Lower leg skin (tissue), 4 donors: Measurements from ENCODE around the gene PPP1CC. TPM values are rescaled to one million over a fixed set of nuclear protein-coding genes. Genes with fewer than 3 reads are reported as not detected.

Experiments
- DNase-seq, 2 donors: peaks; one replicate each; pipeline ENCODE4 v3.0.0-alpha.2; 2019; ENCODE audit warnings: low spot score in 2 of 2
- H3K4me3 ChIP-seq: fragments of 200-600 bp; sonication (generic); 2 replicates; pipeline ENCODE4 v1.5.1; 2017; ENCODE audit warnings: mild to moderate bottlenecking, low read depth; ENCODE audit not compliant: poor library complexity, severe bottlenecking
- CTCF ChIP-seq, 3 donors: fragments of 450-650 bp; IDR thresholded peaks; one replicate each; pipeline ENCODE4 v1.5.1; 2016; ENCODE audit warnings: antibody characterized with exemption in 3 of 3, mild to moderate bottlenecking in 3 of 3, moderate library complexity in 2 of 3
- POLR2A ChIP-seq, 2 donors: fragments of 450-650 bp; IDR thresholded peaks; one replicate each; pipeline ENCODE4 v1.6.1; 2016 to 2017; ENCODE audit warnings: antibody characterized with exemption in 2 of 2, mild to moderate bottlenecking in 1 of 2, moderate library complexity in 1 of 2
- WGBS, 2 donors: methylation state at CpG; one replicate each; pipeline ENCODE4 v1.1.5; 2018; 5-methylcytosine and 5-hydroxymethylcytosine counted together
- intact Hi-C: fragments of 100-400 bp; cut with DNase I; formaldehyde crosslinking; loops from one replicate; pipeline ENCODE4 v1.15.0; 2023; ENCODE audit warnings: low total_unique reads
- total RNA-seq, 4 donors: library from RNA; depleted of rRNA; stranded (reverse); fragments of >200 nt; gene quantifications; one replicate each; pipeline ENCODE4 v1.1.0, GENCODE V29; 2016

Gene PPP1CC
- total RNA-seq, 4 donors from 2014 or later = 90.1 to 97.4 (median 91.3) TPM

DNA sequence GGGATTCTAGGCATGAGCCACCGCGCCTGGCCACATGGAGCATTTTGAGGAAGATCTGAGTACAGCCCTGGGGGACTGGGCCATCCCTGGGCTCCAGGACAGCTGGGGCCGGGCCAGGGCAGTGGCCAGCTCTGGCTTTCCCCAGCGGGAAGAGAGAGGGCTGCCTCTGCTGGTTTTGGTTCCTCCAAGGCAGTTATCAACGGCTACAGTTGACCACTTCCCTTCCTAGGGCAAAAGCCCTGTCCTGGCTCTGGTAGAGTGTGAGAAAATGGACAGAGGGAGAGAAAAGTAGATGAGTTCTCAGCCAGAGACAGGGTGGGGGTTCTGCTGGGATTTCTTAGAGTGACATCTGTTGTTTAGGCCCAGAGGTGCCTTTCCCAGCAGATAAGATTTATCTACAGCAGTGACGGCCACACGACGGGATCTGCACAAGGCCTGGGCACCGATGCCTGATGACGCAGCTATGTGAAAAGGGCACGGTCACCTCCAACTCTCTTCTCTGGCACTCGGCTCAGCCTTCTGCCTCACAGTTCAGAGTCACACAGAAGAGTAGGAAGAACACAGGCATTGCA lies 48.3 kb downstream of the PPP1CC start:
- intact Hi-C loops = no loop called here
- TF ChIP-seq POLR2A (IDR thresholded peaks at IDR 0.05) = no peak
- TF ChIP-seq CTCF (IDR thresholded peaks at IDR 0.05) = no peak
- DNase-seq = peak in 1 of 2 donors; percentile 28
- 70 to 85% methylated on average over 12 of the region's 12 CpGs for WGBS, 2 donors
- no peak overlapping the region for H3K4me3 ChIP-seq

- intact Hi-C loops = no loop called here
- WGBS, 2 donors = 70 to 71% methylated on average over 7 of the region's 7 CpGs
- peak in 1 of 2 donors; percentile 53 for DNase-seq
- no peak for TF ChIP-seq CTCF (IDR thresholded peaks at IDR 0.05)
- no peak for TF ChIP-seq POLR2A (IDR thresholded peaks at IDR 0.05)
- no peak overlapping the region for H3K4me3 ChIP-seq
Observed at GRCh38 chr12:110693731-110694130, 49.0 kb downstream of the PPP1CC start.

DNA sequence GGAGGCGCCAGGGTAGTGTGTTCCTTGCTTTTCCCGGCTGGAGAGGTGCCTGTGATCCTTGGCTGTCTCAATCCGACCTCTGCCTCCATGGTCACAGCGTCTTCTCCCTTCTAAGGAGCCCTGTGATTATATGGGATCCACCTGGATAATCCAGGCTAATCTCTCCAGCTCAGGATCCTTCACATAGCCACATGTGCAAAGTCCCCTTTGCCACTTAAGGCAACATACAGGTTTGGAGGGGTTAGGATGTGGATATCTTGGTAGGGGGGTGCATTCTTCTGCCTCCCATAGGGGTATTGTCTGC lies 52.6 kb downstream of the PPP1CC start:
- H3K4me3 ChIP-seq = no peak overlapping the region
- intact Hi-C loops = no loop called here
- TF ChIP-seq POLR2A (IDR thresholded peaks at IDR 0.05) (no peak), CTCF (IDR thresholded peaks at IDR 0.05) (no peak)
- WGBS, 2 donors = 40 to 53% methylated on average over 4 of the region's 4 CpGs
- no peak for DNase-seq

DNA sequence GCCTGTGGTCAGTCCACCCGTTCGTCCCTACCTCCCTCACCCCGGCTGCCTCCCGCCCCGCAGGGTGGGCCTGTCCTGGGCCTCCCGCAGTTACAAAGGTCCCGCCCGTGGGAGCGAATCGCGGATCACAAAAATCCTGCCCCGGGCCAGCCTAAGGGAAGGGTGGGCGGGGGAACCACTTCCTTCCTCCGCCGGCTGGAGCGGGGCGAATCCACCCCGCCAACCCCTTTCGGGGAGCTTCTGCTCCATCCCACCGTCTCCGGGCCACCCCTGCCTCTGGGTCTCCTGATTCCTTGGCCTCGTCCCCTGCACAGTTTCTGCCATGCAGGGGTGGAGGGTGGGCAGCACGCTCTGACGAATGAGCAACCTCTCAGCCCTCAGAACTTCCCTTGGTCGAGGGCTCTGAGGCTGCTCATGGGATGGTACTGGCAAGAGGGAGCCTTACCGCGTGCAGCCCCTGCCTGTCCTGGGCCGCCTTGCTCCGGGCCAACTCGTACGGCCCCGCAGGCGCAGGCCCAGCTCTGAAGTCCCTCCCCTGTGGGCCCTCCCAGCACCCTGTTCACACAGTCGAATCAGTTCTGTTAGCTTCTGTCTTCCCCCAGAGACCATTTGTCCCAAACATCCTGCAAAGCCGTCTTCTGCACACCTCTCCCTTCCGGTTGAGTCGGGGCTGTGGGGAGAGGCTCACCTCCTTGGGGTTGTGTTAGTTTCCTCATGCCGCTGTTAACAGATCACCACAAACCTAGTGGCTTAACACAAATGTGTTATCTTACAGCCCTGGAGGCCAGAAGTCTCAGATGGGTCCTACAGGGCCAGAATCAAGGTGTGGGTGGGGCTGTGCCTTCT lies 53.2 kb downstream of the PPP1CC start:
- WGBS, 2 donors = 1 to 3% methylated on average over 24 to 28 of the region's 38 CpGs
- H3K4me3 ChIP-seq = peak overlapping the region; percentile 3
- TF ChIP-seq POLR2A (IDR thresholded peaks at IDR 0.05) (no peak), CTCF (IDR thresholded peaks at IDR 0.05) (no peak)
- intact Hi-C loops = no loop called here
- peak; percentile 31 to 91 for DNase-seq

GRCh38 chr12:110688446-110689280 lies 54.0 kb downstream of the PPP1CC start, which contains the start of gene HVCN1:
HVCN1 (minus strand) TSS chr12:110689115; CDS start chr12:110683245, 5,870 bp downstream.
- intact Hi-C loops = no loop called here
- 10 to 11% methylated on average over 17 to 33 of the region's 64 CpGs for WGBS, 2 donors
- TF ChIP-seq CTCF (IDR thresholded peaks at IDR 0.05) (no peak), POLR2A (IDR thresholded peaks at IDR 0.05) (no peak)
- peak within 1 kb of the TSS; percentile 56 for H3K4me3 ChIP-seq
- DNase-seq = peak in 1 of 2 donors; percentile 91
